ENCODE measurements around the gene OPRL1. TPM values are rescaled to one million over a fixed set of nuclear protein-coding genes. Genes with fewer than 3 reads are reported as not detected.

The OPRL1 gene
- total and polyA plus RNA-seq, 2 of the 8 experiments (the other 6 are each of a cell fraction or from before 2014, with no cell fraction given) = 0.63 to 0.98 TPM

DNA sequence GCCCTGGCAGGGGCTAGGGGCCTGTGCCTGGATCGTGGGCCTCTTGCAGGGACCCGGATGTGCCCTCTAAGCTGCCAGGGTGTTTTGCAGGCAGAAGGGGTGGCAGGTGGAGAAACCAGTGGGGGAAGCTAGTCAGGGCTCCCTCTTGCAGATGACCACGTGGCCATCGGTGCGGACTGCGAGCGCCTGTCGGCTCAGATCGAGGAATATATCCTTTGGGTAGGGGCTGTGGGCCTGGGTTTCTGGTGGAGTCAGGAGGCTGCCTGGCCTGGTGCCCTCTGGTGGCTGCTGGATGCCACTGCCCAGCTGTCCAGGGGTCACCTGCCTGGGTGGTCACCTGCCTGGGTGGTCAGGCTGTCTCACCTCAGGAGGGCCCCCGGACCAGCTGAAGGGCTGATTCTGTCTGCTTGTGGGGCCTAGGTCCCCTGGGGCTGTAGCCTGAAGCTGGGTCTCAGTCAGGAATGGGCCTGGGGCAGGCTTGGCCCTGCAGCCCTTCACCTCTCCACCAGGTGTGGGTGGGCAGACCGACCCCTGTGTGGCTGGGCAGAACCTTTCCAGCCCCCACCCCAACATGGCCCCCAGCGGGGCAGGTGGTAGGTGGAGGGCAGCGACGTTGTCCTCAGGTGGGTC, 10.2 kb upstream of the OPRL1 start (continued):
- TF ChIP-seq USF2 (IDR thresholded peaks at IDR 0.05; ENCODE audit: low read length) (peak; percentile 55), ATF3 (IDR thresholded peaks at IDR 0.05; ENCODE audit: insufficient read depth, low read depth, low read length) (0 out of 2 replicates have a peak, but pooled peaks have one; percentile 44), SP4 (IDR thresholded peaks at IDR 0.05; ENCODE audit: low read length) (peak; percentile 74; the same call in 1 of the 2 replicates), TAF7 (optimal IDR thresholded peaks at IDR 0.05; ENCODE audit: borderline replicate concordance, low read depth, low read length) (peak; percentile 12), SUZ12 (IDR thresholded peaks at IDR 0.05; ENCODE audit: low read length) (no peak)
